Spleen (tissue), 7 donors: ENCODE results near the gene DNAJC10.

Experiments
- CTCF ChIP-seq, 11 experiments: fragments of 200-600 bp in 7 of 11; fragments of 450-650 bp in 4 of 11; sonication (generic) in 4 of 11; IDR thresholded peaks in 8 of 11; conservative IDR thresholded peaks in 3 of 11; 1 replicate in 7 of 11; 2 replicates in 4 of 11; pipeline versions ENCODE4 v1.4.0 to v1.8.0; 2016 to 2021; ENCODE audit warnings: antibody characterized with exemption in 11 of 11, inconsistent platforms in 4 of 11, mild to moderate bottlenecking in 1 of 11
- POLR2A ChIP-seq, 3 donors: fragments of 450-650 bp; IDR thresholded peaks; one replicate each; pipeline ENCODE4 v1.5.1; 2017; ENCODE audit warnings: antibody characterized with exemption in 3 of 3, mild to moderate bottlenecking in 1 of 3
- POLR2AphosphoS5 ChIP-seq, 3 donors: sonication (generic); formaldehyde crosslinking; IDR thresholded peaks; one replicate each; pipeline ENCODE4 v1.5.1; 2017; ENCODE audit warnings: antibody characterized with exemption in 3 of 3
- donor health status: DM: no; HTN: no; CAD: no; lungs with moderate emphysema.
- donor health status: DM: no; HTN: no; CAD: no.
- donor health status: DM: no; HTN: no; CAD: no.

- no peak for TF ChIP-seq CTCF (IDR thresholded peaks at IDR 0.05 in 8 of 11, conservative IDR thresholded peaks at IDR 0.05 in 3 of 11)
- no peak for TF ChIP-seq POLR2A (IDR thresholded peaks at IDR 0.05)
- TF ChIP-seq POLR2AphosphoS5 (IDR thresholded peaks at IDR 0.05), result peak in 1 of 3 donors; percentile 39
Observed at GRCh38 chr2:182717416-182717815, 1.4 kb downstream of the DNAJC10 start.
